Activated B cell treated with CpG ODN at 0.5 μM for 24 hours (primary cell): ENCODE measurements around the gene PRUNE2. TPM values are rescaled to one million over a fixed set of nuclear protein-coding genes. Genes with fewer than 3 reads are reported as not detected.

Experiments
- ATAC-seq: fragments of 200-7000 bp; cut with Tn5 transposase; one replicate; pipeline ENCODE4 v1.10.0; 2021; ENCODE audit warnings: low read depth, mild to moderate bottlenecking, moderate library complexity
- CTCF ChIA-PET: fragments of 350-600 bp; sonication (Branson Sonifier 250); formaldehyde crosslinking; loops from one replicate; lab custom pipeline; 2021; ENCODE audit warnings: antibody characterized with exemption; lab: Charles Lee
- POLR2A ChIA-PET: fragments of 350-600 bp; sonication (Branson Sonifier 250); formaldehyde crosslinking; loops from one replicate; lab custom pipeline; 2021; ENCODE audit warnings: antibody characterized with exemption; lab: Charles Lee
- DNase-seq: peaks from one replicate; pipeline ENCODE4 v3.0.0; 2022
- H3K27ac Mint-ChIP-seq: one replicate; pipeline ENCODE4 v1.8.0; 2020; ENCODE audit warnings: mixed read lengths
- H3K27me3 Mint-ChIP-seq: one replicate; pipeline ENCODE4 v1.8.0; 2021; ENCODE audit warnings: mixed read lengths
- H3K36me3 Mint-ChIP-seq: one replicate; pipeline ENCODE4 v1.8.0; 2021; ENCODE audit warnings: low read depth, mixed read lengths
- H3K4me1 Mint-ChIP-seq: one replicate; pipeline ENCODE4 v1.8.0; 2021; ENCODE audit warnings: mixed read lengths
- H3K4me3 Mint-ChIP-seq: one replicate; pipeline ENCODE4 v1.8.0; 2020; ENCODE audit warnings: mild to moderate bottlenecking, mixed read lengths
- H3K9me3 Mint-ChIP-seq: one replicate; pipeline ENCODE4 v1.8.0; 2020; ENCODE audit warnings: mixed read lengths
- intact Hi-C: fragments of 100-400 bp; cut with micrococcal nuclease; formaldehyde crosslinking; loops from one replicate; pipeline ENCODE4 v1.15.1; 2024
- total RNA-seq: library from RNA; stranded (reverse); gene quantifications from 2 replicates; pipeline ENCODE4 v1.2.3, GENCODE V29; 2022
- TF ChIP-seq, protein P1 (sequence below): fragments of 200-600 bp; IDR thresholded peaks from one replicate; pipeline ENCODE4 v1.8.0; 2022; ENCODE audit warnings: antibody characterized with exemption, mild to moderate bottlenecking

The PRUNE2 gene
- total RNA-seq, 1 donor from 2014 or later, result not detected

DNA sequence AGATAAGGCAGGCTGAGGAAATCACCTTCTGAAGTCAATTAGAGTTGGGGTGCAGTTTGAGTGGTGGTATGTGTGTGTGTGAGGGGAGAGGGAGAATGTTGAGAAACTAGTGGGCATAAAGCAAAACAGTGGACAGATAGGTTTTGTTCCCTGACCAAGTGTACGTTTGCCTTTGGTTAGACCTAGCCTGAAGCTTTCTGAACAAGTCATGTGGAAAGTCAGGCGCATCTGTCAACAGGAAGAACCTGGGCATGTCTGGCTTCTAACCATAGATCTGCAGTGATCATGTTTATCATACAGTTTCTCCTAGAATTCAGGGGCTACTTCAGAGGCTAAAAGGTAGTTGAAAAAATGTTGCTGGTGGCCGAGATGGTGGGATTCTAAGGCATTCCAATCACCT is 284.9 kb downstream of the PRUNE2 start:
- H3K27me3 Mint-ChIP-seq, result peaks cover 3% of the 10 kb centered on the region

DNA sequence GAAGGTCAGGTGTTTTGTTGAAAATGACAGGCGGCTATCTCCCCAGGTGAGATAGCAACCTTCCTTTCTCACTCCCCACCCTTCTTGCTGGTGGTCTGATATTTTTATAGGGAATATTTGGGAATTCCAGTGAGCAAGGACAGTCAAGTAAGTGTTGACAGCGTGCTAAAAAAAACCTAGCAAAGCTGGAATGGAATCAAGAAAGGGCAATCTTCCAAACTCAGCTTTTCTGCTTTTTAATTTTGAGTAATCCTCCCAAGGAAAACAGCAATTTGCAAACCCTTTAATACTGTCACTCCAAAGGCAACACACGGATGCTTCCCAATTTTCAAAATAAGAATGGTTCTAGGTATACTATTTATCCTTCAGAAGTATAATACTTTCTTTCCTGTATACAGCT is 285.3 kb downstream of the PRUNE2 start:
- H3K4me1 Mint-ChIP-seq, result peaks cover 17% of the 10 kb centered on the region
- ATAC-seq, result no peak
- H3K9me3 Mint-ChIP-seq, result no peaks in the 10 kb centered on the region
- intact Hi-C loops, result no loop called here
- DNase-seq, result no peak
- TF ChIP-seq, protein P1, sequence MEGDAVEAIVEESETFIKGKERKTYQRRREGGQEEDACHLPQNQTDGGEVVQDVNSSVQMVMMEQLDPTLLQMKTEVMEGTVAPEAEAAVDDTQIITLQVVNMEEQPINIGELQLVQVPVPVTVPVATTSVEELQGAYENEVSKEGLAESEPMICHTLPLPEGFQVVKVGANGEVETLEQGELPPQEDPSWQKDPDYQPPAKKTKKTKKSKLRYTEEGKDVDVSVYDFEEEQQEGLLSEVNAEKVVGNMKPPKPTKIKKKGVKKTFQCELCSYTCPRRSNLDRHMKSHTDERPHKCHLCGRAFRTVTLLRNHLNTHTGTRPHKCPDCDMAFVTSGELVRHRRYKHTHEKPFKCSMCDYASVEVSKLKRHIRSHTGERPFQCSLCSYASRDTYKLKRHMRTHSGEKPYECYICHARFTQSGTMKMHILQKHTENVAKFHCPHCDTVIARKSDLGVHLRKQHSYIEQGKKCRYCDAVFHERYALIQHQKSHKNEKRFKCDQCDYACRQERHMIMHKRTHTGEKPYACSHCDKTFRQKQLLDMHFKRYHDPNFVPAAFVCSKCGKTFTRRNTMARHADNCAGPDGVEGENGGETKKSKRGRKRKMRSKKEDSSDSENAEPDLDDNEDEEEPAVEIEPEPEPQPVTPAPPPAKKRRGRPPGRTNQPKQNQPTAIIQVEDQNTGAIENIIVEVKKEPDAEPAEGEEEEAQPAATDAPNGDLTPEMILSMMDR, result no peak
- peaks cover 4% of the 10 kb centered on the region for H3K27me3 Mint-ChIP-seq
- H3K4me3 Mint-ChIP-seq, result no peak overlapping the region
- POLR2A ChIA-PET, result no interaction called here
- CTCF ChIA-PET, result interaction anchor here (2.5 kb wide), 1 partner anchor 38 kb away, joined by 6 read pairs; no protein-coding TSS in a partner anchor
- no peak overlapping the region for H3K27ac Mint-ChIP-seq
- H3K36me3 Mint-ChIP-seq, result no peaks in the 10 kb centered on the region

More for the DNA sequence above, 284.9 kb downstream of the PRUNE2 start:
- peaks cover 16% of the 10 kb centered on the region for H3K4me1 Mint-ChIP-seq
- H3K4me3 Mint-ChIP-seq, result no peak overlapping the region
- CTCF ChIA-PET, result interaction anchor here (2.5 kb wide), 1 partner anchor 37 kb away, joined by 6 read pairs; no protein-coding TSS in a partner anchor
- no peaks in the 10 kb centered on the region for H3K36me3 Mint-ChIP-seq
- intact Hi-C loops, result no loop called here
- ATAC-seq (no peak), DNase-seq (no peak)
- TF ChIP-seq, protein P1, result no peak
- H3K9me3 Mint-ChIP-seq, result no peaks in the 10 kb centered on the region
- POLR2A ChIA-PET, result no interaction called here
- no peak overlapping the region for H3K27ac Mint-ChIP-seq

DNA sequence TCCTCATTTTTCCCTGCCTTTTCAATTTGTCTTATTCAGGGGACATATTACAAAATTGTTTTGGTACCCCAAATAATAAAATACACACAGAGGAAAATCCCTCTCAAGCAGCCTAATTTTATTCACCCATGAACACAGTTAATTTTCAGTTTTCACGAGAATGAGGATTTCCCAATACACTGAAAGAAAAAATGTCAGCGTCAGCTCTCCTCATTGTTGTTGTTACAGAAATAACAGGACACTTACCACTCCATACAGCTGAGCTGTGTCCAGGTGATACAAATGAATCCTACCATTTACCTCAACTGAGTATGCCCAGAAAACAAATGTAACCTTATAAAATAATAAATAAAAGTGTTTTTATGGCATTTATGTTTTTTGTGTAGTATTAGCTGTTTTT is 286.3 kb downstream of the PRUNE2 start:
- TF ChIP-seq, protein P1, result no peak
- Mint-ChIP-seq H3K36me3 (no peaks in the 10 kb centered on the region), H3K4me3 (no peak overlapping the region), H3K4me1 (peaks cover 23% of the 10 kb centered on the region), H3K27me3 (peaks cover 4% of the 10 kb centered on the region), H3K27ac (no peak overlapping the region), H3K9me3 (no peaks in the 10 kb centered on the region)
- DNase-seq (no peak), ATAC-seq (no peak)
- ChIA-PET CTCF (interaction anchor here (2.5 kb wide), 1 partner anchor 39 kb away, joined by 6 read pairs; no protein-coding TSS in a partner anchor), POLR2A (no interaction called here)
- intact Hi-C loops, result no loop called here

DNA sequence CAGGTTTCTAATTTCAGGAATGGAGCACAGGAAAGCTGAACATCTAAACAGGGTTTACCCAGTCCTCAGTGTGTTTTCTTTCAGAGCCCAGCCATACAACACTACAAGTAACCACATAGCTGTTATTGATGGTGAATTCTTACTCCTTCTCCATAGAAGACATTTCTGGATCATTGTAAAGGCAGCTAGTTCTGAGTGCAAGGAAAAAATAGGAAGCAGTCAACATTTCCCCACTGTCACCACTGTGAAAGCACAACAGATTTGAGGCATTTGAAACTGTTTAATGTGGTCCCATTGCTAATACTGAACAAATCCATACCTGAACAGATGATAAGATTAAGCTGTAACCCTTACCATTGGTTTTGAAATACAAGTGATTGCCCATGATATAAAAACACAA is 286.7 kb downstream of the PRUNE2 start:
- POLR2A ChIA-PET, result no interaction called here

DNA sequence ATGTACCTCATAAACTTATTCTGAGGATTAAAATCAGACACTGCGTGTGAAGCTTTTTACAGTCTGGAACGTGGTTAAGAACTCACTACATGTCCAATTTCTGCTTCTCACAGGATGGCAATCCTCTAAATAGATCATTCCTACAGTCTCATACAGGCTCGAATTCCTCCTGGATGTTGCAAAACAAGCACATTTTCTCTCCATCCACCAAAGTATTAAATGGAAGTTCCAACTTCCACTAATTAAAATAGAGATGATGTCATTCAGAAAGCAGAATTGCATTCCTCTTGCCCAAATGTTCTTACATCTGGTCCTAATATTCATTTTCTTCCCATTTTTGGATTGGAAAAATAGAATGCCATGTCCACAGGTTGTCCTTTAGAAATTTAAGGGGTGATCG is 287.2 kb downstream of the PRUNE2 start:
- Mint-ChIP-seq H3K4me3 (no peak overlapping the region), H3K9me3 (no peaks in the 10 kb centered on the region), H3K36me3 (no peaks in the 10 kb centered on the region), H3K27me3 (peaks cover 4% of the 10 kb centered on the region), H3K4me1 (peaks cover 21% of the 10 kb centered on the region), H3K27ac (no peak overlapping the region)
- TF ChIP-seq, protein P1, result no peak
- intact Hi-C loops, result no loop called here
- CTCF ChIA-PET, result interaction anchor here (2.5 kb wide), 1 partner anchor 39 kb away, joined by 6 read pairs; no protein-coding TSS in a partner anchor
- ATAC-seq (no peak), DNase-seq (no peak)
- POLR2A ChIA-PET, result no interaction called here

More for the DNA sequence above, 286.7 kb downstream of the PRUNE2 start:
- CTCF ChIA-PET, result interaction anchor here (2.5 kb wide), 1 partner anchor 39 kb away, joined by 6 read pairs; no protein-coding TSS in a partner anchor
- TF ChIP-seq, protein P1, result no peak
- ATAC-seq (no peak), DNase-seq (no peak)
- Mint-ChIP-seq H3K27me3 (peaks cover 4% of the 10 kb centered on the region), H3K27ac (no peak overlapping the region), H3K4me3 (no peak overlapping the region), H3K4me1 (peaks cover 21% of the 10 kb centered on the region), H3K36me3 (no peaks in the 10 kb centered on the region), H3K9me3 (no peaks in the 10 kb centered on the region)
- intact Hi-C loops, result no loop called here
